Breast epithelium (tissue), 4 donors: ENCODE measurements around the gene SLC17A7. TPM values are rescaled to one million over a fixed set of nuclear protein-coding genes. Genes with fewer than 3 reads are reported as not detected.
"Not testable (repeated sequence)": the region's sequence is repeated elsewhere in the genome, so short reads cannot be mapped to it uniquely, and the experiment has no call there.

Experiments used
- DNase-seq, 2 donors: peaks; one replicate each; pipeline ENCODE4 v3.0.0-alpha.2; 2019; ENCODE audit warnings: low spot score in 2 of 2
- H3K27ac ChIP-seq, 2 donors: fragments of 200-600 bp; sonication (generic) in 1 of 2; one replicate each; pipeline ENCODE4 v1.5.1; 2016 to 2019; ENCODE audit warnings: mild to moderate bottlenecking in 1 of 2
- H3K27me3 ChIP-seq, 2 donors: fragments of 200-600 bp; sonication (generic) in 1 of 2; one replicate each; pipeline versions ENCODE4 v1.5.1 to v1.6.0; 2017 to 2019; ENCODE audit warnings: control low read depth in 1 of 2, mild to moderate bottlenecking in 1 of 2
- H3K36me3 ChIP-seq: fragments of 200-600 bp; one replicate; pipeline ENCODE4 v1.5.1; 2019
- H3K4me1 ChIP-seq, 2 donors: fragments of 200-600 bp; sonication (generic); one replicate each; pipeline ENCODE4 v1.5.1; 2016 to 2019; ENCODE audit warnings: control low read depth in 1 of 2
- H3K4me3 ChIP-seq, 3 donors: fragments of 200-600 bp; sonication (generic); 1 replicate in 2 of 3; 2 replicates in 1 of 3; pipeline ENCODE4 v1.5.1; 2016 to 2019; ENCODE audit warnings: mild to moderate bottlenecking in 3 of 3, moderate library complexity in 2 of 3
- H3K9me3 ChIP-seq, 2 donors: fragments of 200-600 bp; sonication (generic) in 1 of 2; one replicate each; pipeline ENCODE4 v1.5.1; 2016 to 2019; ENCODE audit warnings: control low read depth in 1 of 2
- POLR2A ChIP-seq: fragments of 450-650 bp; IDR thresholded peaks from one replicate; pipeline ENCODE4 v1.6.1; 2016; ENCODE audit warnings: antibody characterized with exemption, mild to moderate bottlenecking, moderate library complexity
- POLR2AphosphoS5 ChIP-seq, 3 donors: sonication (generic); formaldehyde crosslinking; IDR thresholded peaks; one replicate each; pipeline ENCODE4 v1.6.1; 2017; ENCODE audit warnings: antibody characterized with exemption in 3 of 3
- intact Hi-C: fragments of 100-400 bp; cut with DNase I; formaldehyde crosslinking; loops from one replicate; pipeline ENCODE4 v1.15.1; 2023; ENCODE audit warnings: low total_unique reads
- total RNA-seq, 3 donors: library from RNA; depleted of rRNA; stranded (reverse); fragments of >200 nt; gene quantifications; one replicate each; pipeline ENCODE4 v1.1.0, GENCODE V29; 2016
- TF ChIP-seq, protein P1 (sequence below), 3 donors: fragments of 450-650 bp; IDR thresholded peaks; one replicate each; pipeline ENCODE4 v1.5.1; 2016 to 2017; ENCODE audit warnings: antibody characterized with exemption in 3 of 3, mild to moderate bottlenecking in 3 of 3, moderate library complexity in 3 of 3

Gene SLC17A7
- total RNA-seq, 3 donors from 2014 or later = 0.44 to 4.3 (median 0.98) TPM

DNA sequence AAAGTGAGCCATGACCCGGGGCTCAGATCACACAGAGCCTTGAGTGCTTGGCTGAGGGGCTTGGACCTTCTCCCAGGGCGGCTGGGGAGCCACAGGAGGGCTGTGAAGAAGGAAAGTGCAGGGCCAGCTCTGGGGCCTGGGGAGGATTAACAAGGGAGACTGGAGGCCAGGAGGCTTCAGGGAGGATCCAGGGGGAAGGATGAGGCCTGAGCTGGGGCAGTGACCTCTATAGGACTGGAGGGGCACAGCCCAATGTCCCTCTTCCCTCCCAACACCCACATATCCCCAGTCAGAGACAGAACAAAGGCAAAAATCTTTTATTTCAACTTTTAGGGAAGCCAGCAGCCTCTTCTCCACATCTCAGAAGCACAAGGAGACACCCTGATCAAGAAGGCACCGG lies 4.7 kb upstream of the SLC17A7 start:
- no peaks in the 10 kb centered on the region for H3K36me3 ChIP-seq
- intact Hi-C loops = no loop called here
- peaks cover 4 to 8% of the 10 kb centered on the region in 2 donors for H3K4me1 ChIP-seq

DNA sequence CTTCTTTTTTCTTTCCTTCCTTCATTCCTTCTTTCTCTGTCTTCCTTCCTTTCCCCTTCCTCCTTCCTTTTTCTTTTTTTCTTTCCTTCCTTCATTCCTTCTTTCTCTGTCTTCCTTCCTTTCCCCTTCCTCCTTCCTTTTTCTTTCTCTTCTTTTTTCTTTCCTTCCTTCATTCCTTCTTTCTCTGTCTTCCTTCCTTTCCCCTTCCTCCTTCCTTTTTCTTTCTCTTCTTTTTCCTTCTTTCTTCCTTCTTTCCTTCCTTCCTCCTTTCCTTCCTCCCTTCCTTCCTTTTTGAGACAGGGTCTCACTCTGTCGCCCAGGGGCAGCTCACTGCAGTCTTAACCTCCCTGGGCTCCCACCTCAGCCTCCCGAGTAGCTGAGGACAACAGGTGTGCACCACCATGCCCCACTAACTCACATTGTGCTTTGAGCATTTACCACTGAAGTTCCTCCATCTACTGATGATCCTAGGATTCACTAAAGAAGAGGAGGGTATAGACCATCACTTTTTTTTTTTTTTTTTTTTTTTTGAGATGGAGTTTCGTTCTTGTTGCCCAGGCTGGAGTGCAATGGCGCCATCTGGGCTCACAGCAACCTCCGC lies 2.9 kb upstream of the SLC17A7 start:
- Histone ChIP-seq H3K4me3 (peak overlapping the region in 2 of 3 donors; percentile 69 to 91), H3K27me3 (peaks cover 0 to 14% of the 10 kb centered on the region in 2 donors), H3K27ac (peak overlapping the region; percentile 80 to 81)
- intact Hi-C loops, H3K4me1 ChIP-seq, DNase-seq, H3K36me3 ChIP-seq, H3K9me3 ChIP-seq: not testable (repeated sequence)

More for the DNA sequence above, 4.7 kb upstream of the SLC17A7 start:
- TF ChIP-seq, protein P1, sequence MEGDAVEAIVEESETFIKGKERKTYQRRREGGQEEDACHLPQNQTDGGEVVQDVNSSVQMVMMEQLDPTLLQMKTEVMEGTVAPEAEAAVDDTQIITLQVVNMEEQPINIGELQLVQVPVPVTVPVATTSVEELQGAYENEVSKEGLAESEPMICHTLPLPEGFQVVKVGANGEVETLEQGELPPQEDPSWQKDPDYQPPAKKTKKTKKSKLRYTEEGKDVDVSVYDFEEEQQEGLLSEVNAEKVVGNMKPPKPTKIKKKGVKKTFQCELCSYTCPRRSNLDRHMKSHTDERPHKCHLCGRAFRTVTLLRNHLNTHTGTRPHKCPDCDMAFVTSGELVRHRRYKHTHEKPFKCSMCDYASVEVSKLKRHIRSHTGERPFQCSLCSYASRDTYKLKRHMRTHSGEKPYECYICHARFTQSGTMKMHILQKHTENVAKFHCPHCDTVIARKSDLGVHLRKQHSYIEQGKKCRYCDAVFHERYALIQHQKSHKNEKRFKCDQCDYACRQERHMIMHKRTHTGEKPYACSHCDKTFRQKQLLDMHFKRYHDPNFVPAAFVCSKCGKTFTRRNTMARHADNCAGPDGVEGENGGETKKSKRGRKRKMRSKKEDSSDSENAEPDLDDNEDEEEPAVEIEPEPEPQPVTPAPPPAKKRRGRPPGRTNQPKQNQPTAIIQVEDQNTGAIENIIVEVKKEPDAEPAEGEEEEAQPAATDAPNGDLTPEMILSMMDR (IDR thresholded peaks at IDR 0.05) = no peak
- no peak for TF ChIP-seq POLR2AphosphoS5 (IDR thresholded peaks at IDR 0.05)
- no peak for TF ChIP-seq POLR2A
- no peaks in the 10 kb centered on the region for H3K9me3 ChIP-seq
- H3K27ac ChIP-seq = no peak overlapping the region
- H3K27me3 ChIP-seq = no peaks in the 10 kb centered on the region
- DNase-seq = no peak
- no peak overlapping the region for H3K4me3 ChIP-seq

DNA sequence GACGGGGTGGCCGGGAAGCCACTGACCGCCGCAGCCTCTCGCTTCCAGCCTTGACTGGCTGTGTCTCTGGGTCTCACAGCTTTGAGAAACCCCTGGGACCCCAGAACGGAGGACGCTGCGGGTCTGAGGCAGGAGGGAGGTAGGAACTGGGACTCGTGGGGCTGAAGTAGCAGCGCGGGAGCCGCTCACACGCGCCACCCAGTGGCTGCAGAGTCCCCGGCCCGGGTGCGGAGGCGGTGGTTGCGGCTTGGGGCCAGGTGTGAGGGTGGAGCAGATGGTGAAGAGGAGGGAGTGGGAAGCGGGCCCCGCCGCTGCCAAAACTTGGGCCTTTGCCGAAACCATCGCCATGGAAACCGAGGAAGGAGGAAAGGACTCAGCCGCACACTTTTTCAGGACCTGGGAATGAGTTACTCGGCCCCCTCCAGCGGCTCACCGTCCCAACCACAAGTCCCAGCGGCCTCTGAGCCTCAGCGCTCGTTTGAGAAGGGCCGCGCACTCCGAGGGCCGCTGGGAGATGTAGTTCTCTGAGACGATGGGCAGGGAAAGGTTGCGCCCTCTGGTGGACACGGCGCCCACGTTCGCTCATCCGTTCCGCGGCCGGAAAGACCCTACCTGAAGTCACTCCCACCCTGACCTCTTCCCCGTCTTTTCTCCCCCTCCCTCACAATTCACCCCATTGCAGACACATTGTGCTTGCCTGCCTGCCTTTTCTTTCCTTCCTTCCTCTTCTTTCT lies 2.2 kb upstream of the SLC17A7 start:
- intact Hi-C loops = no loop called here
- H3K27me3 ChIP-seq = peaks cover 0 to 18% of the 10 kb centered on the region in 2 donors
- TF ChIP-seq POLR2A = no peak
- TF ChIP-seq, protein P1 (IDR thresholded peaks at IDR 0.05) = peak; percentile 81 to 93 (median 93)
- peak; percentile 48 to 73 (median 73) for TF ChIP-seq POLR2AphosphoS5 (IDR thresholded peaks at IDR 0.05)
- peak overlapping the region; percentile 80 to 81 for H3K27ac ChIP-seq
- peaks cover 0 to 4% of the 10 kb centered on the region in 2 donors for H3K4me1 ChIP-seq
- H3K9me3 ChIP-seq = no peaks in the 10 kb centered on the region
- DNase-seq = peak; percentile 93 to 94
- peak overlapping the region; percentile 62 to 91 (median 69) for H3K4me3 ChIP-seq
- H3K36me3 ChIP-seq = no peaks in the 10 kb centered on the region

DNA sequence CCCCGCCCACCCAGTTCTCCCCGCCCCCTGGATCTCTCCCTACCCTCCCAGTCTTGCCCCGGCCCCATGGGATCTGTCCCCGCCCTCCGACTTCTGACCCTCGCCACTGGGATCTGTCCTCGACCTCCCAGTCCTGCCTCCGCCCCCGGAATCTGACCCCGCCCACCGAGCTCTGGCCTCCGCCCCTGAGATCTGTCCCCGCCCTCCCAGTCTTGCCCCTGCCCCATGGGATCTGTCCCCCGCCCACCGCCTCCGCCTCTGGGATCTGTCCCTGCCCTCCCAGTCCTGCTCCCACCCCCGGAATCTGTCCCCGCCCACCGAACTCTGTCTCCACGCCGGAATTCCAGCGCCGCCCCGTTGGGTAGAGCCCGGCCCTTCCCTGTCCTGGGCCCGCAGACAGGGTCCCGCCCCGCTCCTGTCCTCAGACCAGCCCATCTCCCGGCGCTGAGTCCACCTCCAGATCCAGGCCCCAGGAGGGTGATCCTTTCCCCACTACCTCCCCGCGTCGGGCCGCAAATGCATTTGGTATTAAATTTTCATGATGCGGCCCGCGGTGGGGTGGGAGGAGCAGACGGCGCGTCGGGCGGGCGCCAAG lies 1.5 kb upstream of the SLC17A7 start:
- Histone ChIP-seq H3K4me1 (peaks cover 0 to 4% of the 10 kb centered on the region in 2 donors), H3K27me3 (peaks cover 0 to 23% of the 10 kb centered on the region in 2 donors), H3K9me3 (no peaks in the 10 kb centered on the region), H3K36me3 (no peaks in the 10 kb centered on the region), H3K27ac (peak overlapping the region; percentile 80 to 81), H3K4me3 (peak overlapping the region; percentile 62 to 91 (median 69))
- peak; percentile 94 to 96 for DNase-seq
- TF ChIP-seq, protein P1 (IDR thresholded peaks at IDR 0.05) = no peak
- TF ChIP-seq POLR2A (no peak), POLR2AphosphoS5 (IDR thresholded peaks at IDR 0.05) (no peak)
- intact Hi-C loops = no loop called here

DNA sequence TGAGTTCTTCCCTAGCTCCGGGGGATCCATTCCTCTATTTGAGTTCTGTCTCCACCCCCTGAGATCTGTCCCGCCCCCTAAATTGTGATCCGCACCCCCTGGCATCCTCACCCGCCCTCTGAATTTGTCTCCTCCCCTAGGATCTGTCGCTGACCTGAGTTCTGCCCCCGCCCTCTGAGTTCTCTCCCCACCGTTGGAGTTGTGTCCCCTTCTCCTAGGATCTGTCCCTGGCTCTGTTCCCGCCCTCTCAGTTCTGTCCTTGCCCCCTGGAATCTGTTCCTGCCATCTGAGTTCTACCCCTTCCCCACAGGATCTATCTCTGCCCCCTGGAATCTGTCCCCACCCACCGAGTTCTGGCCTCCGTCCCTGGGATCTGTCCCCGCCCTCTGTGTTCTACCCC lies 1.0 kb upstream of the SLC17A7 start:
- TF ChIP-seq POLR2AphosphoS5 (IDR thresholded peaks at IDR 0.05) = no peak
- TF ChIP-seq POLR2A = no peak
- TF ChIP-seq, protein P1 (IDR thresholded peaks at IDR 0.05) = no peak
- peaks cover 0 to 24% of the 10 kb centered on the region in 2 donors for H3K27me3 ChIP-seq
- no peaks in the 10 kb centered on the region for H3K36me3 ChIP-seq
- intact Hi-C loops = no loop called here
- H3K4me1 ChIP-seq = peaks cover 0 to 4% of the 10 kb centered on the region in 2 donors
- H3K4me3 ChIP-seq = peak overlapping the region; percentile 62 to 91 (median 69)
- H3K27ac ChIP-seq = peak overlapping the region; percentile 80 to 81
- DNase-seq = peak in 1 of 2 donors; percentile 46
- no peaks in the 10 kb centered on the region for H3K9me3 ChIP-seq
